HepG2 (cell line): Measurements from ENCODE around the gene PSMD6. TPM values are rescaled to one million over a fixed set of nuclear protein-coding genes. Genes with fewer than 3 reads are reported as not detected.

Experiments used
- ATAC-seq: fragments of 200-7000 bp; cut with Tn5 transposase; 3 replicates; pipeline ENCODE4 v1.9.1; 2020; ENCODE audit warnings: mild to moderate bottlenecking, moderate library complexity
- BruUV-seq: library from RNA; stranded (reverse); fragments of 400-500 nt; replicated peaks from 2 replicates; lab custom pipeline; 2021; lab: Mats Ljungman, UMichigan
- CTCF ChIA-PET: fragments of 300-600 bp; formaldehyde crosslinking; extraction: SDS; loops from one replicate; lab custom pipeline; 2021; ENCODE audit warnings: low total read pairs, inconsistent platforms, low intra/inter-chr PET ratio; lab: Yijun Ruan, JAX
- POLR2A ChIA-PET: fragments of 350-600 bp; sonication (Branson Sonifier 250); formaldehyde crosslinking; loops from one replicate; lab custom pipeline; 2020; ENCODE audit warnings: antibody characterized with exemption, inconsistent platforms; lab: Yijun Ruan, JAX
- DNase-seq: peaks from one replicate; pipeline ENCODE4 v3.0.0-alpha.2; 2015; ENCODE audit warnings: low spot score
- FAIRE-seq: peaks from 3 replicates; lab custom pipeline; 2011; peaks lifted over from hg19 to GRCh38; lab: Jason Lieb, UNC
- H2AFZ ChIP-seq: one replicate; pipeline ENCODE4 v1.6.1; 2011; ENCODE audit warnings: low read length, inconsistent platforms
- H3K27ac ChIP-seq: fragments of 300-600 bp; 3 replicates; pipeline ENCODE4 v1.8.0; 2011; ENCODE audit warnings: mixed run types, mild to moderate bottlenecking, mixed read lengths, low read length, inconsistent platforms; ENCODE audit not compliant: insufficient read depth; ENCODE audit errors: extremely low read length
- H3K27me3 ChIP-seq, 2 experiments: fragments of 200-600 bp in 1 of 2; 2 replicates in 1 of 2; 3 replicates in 1 of 2; pipeline versions ENCODE4 v1.6.0 to v1.8.0; 2011; ENCODE audit warnings: low read length in 2 of 2, mild to moderate bottlenecking in 2 of 2, moderate library complexity in 2 of 2, inconsistent platforms in 1 of 2; ENCODE audit not compliant: insufficient read depth in 2 of 2, control insufficient read depth in 1 of 2
- H3K36me3 ChIP-seq, 2 experiments: fragments of 200-600 bp in 1 of 2; replicated peaks in 1 of 2; 2 replicates in 1 of 2; 3 replicates in 1 of 2; pipeline versions ENCODE4 v1.5.1 to v1.8.0; 2011; ENCODE audit warnings: low read length in 2 of 2, inconsistent platforms in 1 of 2; ENCODE audit not compliant: insufficient read depth in 2 of 2, control insufficient read depth in 1 of 2
- H3K4me1 ChIP-seq: 2 replicates; pipeline ENCODE4 v1.5.1; 2012; ENCODE audit warnings: low read length, inconsistent platforms; ENCODE audit not compliant: insufficient read depth
- H3K4me2 ChIP-seq: 2 replicates; pipeline ENCODE4 v1.6.0; 2011; ENCODE audit warnings: low read depth, low read length, inconsistent platforms
- H3K4me3 ChIP-seq, 3 experiments: fragments of 200-600 bp in 1 of 3; sonication (generic), shearing (Covaris generic) in 1 of 3; replicated peaks in 1 of 3; 2 replicates each; pipeline ENCODE4 v1.5.1; 2011 to 2016; ENCODE audit warnings: low read length in 3 of 3, inconsistent platforms in 2 of 3, low read depth in 2 of 3, mild to moderate bottlenecking in 2 of 3, control low read depth in 1 of 3, mixed read lengths in 1 of 3; ENCODE audit not compliant: insufficient read depth in 1 of 3
- H3K79me2 ChIP-seq: one replicate; pipeline ENCODE4 v1.6.1; 2011; ENCODE audit warnings: low read length, inconsistent platforms; ENCODE audit not compliant: insufficient read depth
- H3K9ac ChIP-seq: 2 replicates; pipeline ENCODE4 v1.6.0; 2011; ENCODE audit warnings: mild to moderate bottlenecking, low read depth, low read length, inconsistent platforms; ENCODE audit not compliant: insufficient read depth
- H3K9me3 ChIP-seq: 2 replicates; pipeline ENCODE4 v1.5.1; 2012; ENCODE audit warnings: mild to moderate bottlenecking, low read length
- H4K20me1 ChIP-seq: 2 replicates; pipeline ENCODE4 v1.6.0; 2011; ENCODE audit warnings: inconsistent platforms, mild to moderate bottlenecking, low read length, moderate library complexity; ENCODE audit not compliant: insufficient read depth
- CAMTA2 ChIP-seq: sonication (generic); formaldehyde crosslinking; IDR thresholded peaks from 2 replicates; pipeline ENCODE4 v1.4.0; 2020; ENCODE audit warnings: mild to moderate bottlenecking, missing genetic modification reagents, borderline replicate concordance
- CREM ChIP-seq, 2 experiments: sonication (generic) in 1 of 2; formaldehyde crosslinking in 1 of 2; IDR thresholded peaks; 2 replicates each; pipeline versions ENCODE4 v1.4.0 to v1.6.1; 2016 to 2020; ENCODE audit warnings: antibody characterized with exemption in 1 of 2, mild to moderate bottlenecking in 1 of 2, missing genetic modification reagents in 1 of 2
- DMTF1 ChIP-seq: sonication (generic); formaldehyde crosslinking; IDR thresholded peaks from 2 replicates; pipeline ENCODE4 v1.4.0; 2020; ENCODE audit warnings: mild to moderate bottlenecking, missing genetic modification reagents
- EP300 ChIP-seq, 3 experiments: sonication (generic) in 1 of 3; formaldehyde crosslinking in 1 of 3; IDR thresholded peaks; 2 replicates each; pipeline versions ENCODE4 v1.5.1 to v1.6.1; 2011 to 2020; ENCODE audit warnings: low read depth in 2 of 3, low read length in 2 of 3, borderline replicate concordance in 1 of 3, improper control_type of control experiment in 1 of 3, mild to moderate bottlenecking in 1 of 3, missing genetic modification reagents in 1 of 3, moderate library complexity in 1 of 3
- FOXA1 ChIP-seq, 2 experiments: fragments of 450-650 bp in 1 of 2; sonication (generic) in 1 of 2; formaldehyde crosslinking in 1 of 2; IDR thresholded peaks; 2 replicates each; pipeline versions ENCODE4 v1.4.0 to v1.6.1; 2016 to 2020; ENCODE audit warnings: missing genetic modification reagents in 1 of 2
- GTF3A ChIP-seq: sonication (generic); formaldehyde crosslinking; conservative IDR thresholded peaks from 2 replicates; pipeline ENCODE4 v1.4.0; 2020; ENCODE audit warnings: mild to moderate bottlenecking, missing genetic modification reagents
- HES4 ChIP-seq: sonication (generic); formaldehyde crosslinking; IDR thresholded peaks from 2 replicates; pipeline ENCODE4 v1.9.0; 2021; ENCODE audit warnings: mild to moderate bottlenecking, missing genetic modification reagents, borderline replicate concordance
- MIER2 ChIP-seq: IDR thresholded peaks from 2 replicates; pipeline ENCODE4 v1.6.1; 2016; ENCODE audit warnings: missing biosample characterization, missing genetic modification reagents
- REST ChIP-seq, 2 experiments: IDR thresholded peaks; 2 replicates each; pipeline ENCODE4 v1.6.1; 2011 to 2012; ENCODE audit warnings: low read length in 2 of 2, borderline replicate concordance in 1 of 2, low read depth in 1 of 2, mild to moderate bottlenecking in 1 of 2, moderate library complexity in 1 of 2
- ZBTB39 ChIP-seq: sonication (generic); formaldehyde crosslinking; IDR thresholded peaks from 2 replicates; pipeline ENCODE4 v1.5.0; 2020; ENCODE audit warnings: missing genetic modification reagents
- ZNF570 ChIP-seq: sonication (generic); formaldehyde crosslinking; IDR thresholded peaks from 2 replicates; pipeline ENCODE4 v1.4.0; 2020; ENCODE audit warnings: mild to moderate bottlenecking, missing genetic modification reagents, borderline replicate concordance
- ZNF597 ChIP-seq: sonication (generic); formaldehyde crosslinking; IDR thresholded peaks from 2 replicates; pipeline ENCODE4 v1.5.0; 2020; ENCODE audit warnings: missing genetic modification reagents
- ZNF598 ChIP-seq: sonication (generic); formaldehyde crosslinking; IDR thresholded peaks from 2 replicates; pipeline ENCODE4 v1.5.1; 2020; ENCODE audit warnings: mild to moderate bottlenecking, missing genetic modification reagents, borderline replicate concordance
- WGBS: methylation state at CpG from one replicate; pipeline ENCODE4 v1.1.6; 2017; ENCODE audit warnings: low lambda C conversion rate; 5-methylcytosine and 5-hydroxymethylcytosine counted together
- in situ Hi-C: cut with HindIII; loops from 2 replicates; pipeline ENCODE4 v1.10.0; 2017; ENCODE audit warnings: low pct_unique_long_range_greater_than_20kb; ENCODE audit not compliant: extremely low pct_ligation_motif_present
- intact Hi-C: fragments of 100-400 bp; cut with micrococcal nuclease; formaldehyde crosslinking; loops from one replicate; pipeline ENCODE4 v1.10.0; 2022; ENCODE audit not compliant: unreplicated experiment
- polyA plus RNA-seq, 8 experiments: library from polyadenylated mRNA; depleted of rRNA in 3 of 8; stranded (reverse) in 7 of 8; unstranded in 1 of 8; fragments of >200 nt; fragmentation: Illumina TruSeq in 4 of 8; extraction: Trizol in 4 of 8; gene quantifications; 2 replicates each; pipeline versions ENCODE4 v1.2.1 to v1.2.3, GENCODE V29; 2011 to 2016; ENCODE audit warnings: low read depth in 4 of 8, missing spikeins in 1 of 8, mixed read lengths in 1 of 8; ENCODE audit not compliant: insufficient read depth in 1 of 8
- total RNA-seq, 5 experiments: library from RNA; depleted of rRNA; stranded (reverse); fragments of >200 nt; fragmentation: Illumina TruSeq; extraction: Trizol; gene quantifications; 2 replicates each; pipeline ENCODE4 v1.2.3, GENCODE V29; 2016; ENCODE audit warnings: low read depth in 1 of 5

The PSMD6 gene
- total and polyA plus RNA-seq, 2 of the 13 experiments (the other 11 are each of a cell fraction or from before 2014, with no cell fraction given), result 36.8 to 117 TPM

- WGBS, result 93% methylated on average over 7 of the region's 7 CpGs
- no peaks in the 10 kb centered on the region for H4K20me1 ChIP-seq
- no peaks in the 10 kb centered on the region for H3K27me3 ChIP-seq
- H3K4me1 ChIP-seq, result peaks cover 16% of the 10 kb centered on the region
- no TSS peak for BruUV-seq
- ATAC-seq (no peak), DNase-seq (no peak), FAIRE-seq (no peak)
- no peak overlapping the region for H3K4me2 ChIP-seq
- intact Hi-C loops, result no loop called here
- POLR2A ChIA-PET, result no interaction called here
- H3K9ac ChIP-seq, result no peak overlapping the region
- H3K79me2 ChIP-seq, result no peaks in the 10 kb centered on the region
- in situ Hi-C loops, result no loop called here
- H3K9me3 ChIP-seq, result no peaks in the 10 kb centered on the region
- TF ChIP-seq FOXA1 (IDR thresholded peaks at IDR 0.05) (no peak), FOXA1 (CRISPR knock-in tag; IDR thresholded peaks at IDR 0.05) (no peak), GTF3A (no peak), HES4 (CRISPR knock-in tag) (no peak), CREM (IDR thresholded peaks at IDR 0.05) (no peak), CREM (CRISPR knock-in tag; IDR thresholded peaks at IDR 0.05) (no peak), DMTF1 (CRISPR knock-in tag) (no peak), ZNF598 (CRISPR knock-in tag) (no peak), ZNF570 (no peak), MIER2 (CRISPR knock-in tag) (no peak), ZNF597 (CRISPR knock-in tag) (no peak), CAMTA2 (no peak), REST (IDR thresholded peaks at IDR 0.05; ENCODE audit: borderline replicate concordance in 1 of 2, low read depth in 1 of 2, low read length in 2 of 2) (no peak), EP300 (IDR thresholded peaks at IDR 0.05; ENCODE audit: low read depth in 2 of 2, low read length in 2 of 2) (no peak), EP300 (CRISPR knock-in tag; IDR thresholded peaks at IDR 0.05; ENCODE audit: borderline replicate concordance) (no peak), ZBTB39 (CRISPR knock-in tag) (no peak)
- no peak overlapping the region for H2AFZ ChIP-seq
- no peak overlapping the region for H3K27ac ChIP-seq
- CTCF ChIA-PET, result no interaction called here
- peaks cover 26 to 83% of the 10 kb centered on the region in 2 experiments for H3K36me3 ChIP-seq
- H3K4me3 ChIP-seq, result no peak overlapping the region
Measured at GRCh38 chr3:63986146-63986545, 37.1 kb downstream of the PSMD6 start.
